GM06990 (cell line): Measurements from ENCODE around the gene DMD.
A peak's percentile ranks its signal among the peaks of the same experiment; 100 is the strongest.

Experiments used
- DNase-seq: peaks from one replicate; pipeline ENCODE4 v3.0.0-alpha.2; 2011; ENCODE audit not compliant: insufficient read length; ENCODE audit errors: extremely low read depth
- H3K27me3 ChIP-seq: replicated peaks from 2 replicates; pipeline ENCODE4 v1.6.0; 2011; ENCODE audit warnings: low read length; ENCODE audit not compliant: control insufficient read depth, insufficient read depth
- H3K36me3 ChIP-seq: 2 replicates; pipeline ENCODE4 v1.5.1; 2011; ENCODE audit warnings: low read length; ENCODE audit not compliant: control insufficient read depth, insufficient read depth
- H3K4me3 ChIP-seq: replicated peaks from 2 replicates; pipeline ENCODE4 v1.5.1; 2011; ENCODE audit warnings: low read depth, mild to moderate bottlenecking, control low read depth, low read length
- CTCF ChIP-seq: IDR thresholded peaks from 2 replicates; pipeline ENCODE4 v1.5.1; 2011; ENCODE audit warnings: low read length, control low read depth, mild to moderate bottlenecking, inconsistent platforms; ENCODE audit not compliant: insufficient read depth, poor library complexity, severe bottlenecking

Gene DMD

GRCh38 chrX:31217084-31217483 lies 1994.3 kb downstream of the DMD start:
- DNase-seq: no peak
- TF ChIP-seq CTCF: no peak

GRCh38 chrX:31215277-31215815 lies 1996.0 kb downstream of the DMD start:
- H3K4me3 ChIP-seq: no peak overlapping the region
- TF ChIP-seq CTCF: no peak
- no peaks in the 10 kb centered on the region for H3K27me3 ChIP-seq
- no peaks in the 10 kb centered on the region for H3K36me3 ChIP-seq
- no peak for DNase-seq

More at GRCh38 chrX:31217084-31217483, 1994.3 kb downstream of the DMD start:
- Histone ChIP-seq H3K36me3 (no peaks in the 10 kb centered on the region), H3K27me3 (no peaks in the 10 kb centered on the region), H3K4me3 (no peak overlapping the region)

GRCh38 chrX:31213941-31214340 lies 1997.4 kb downstream of the DMD start:
- DNase-seq: no peak
- Histone ChIP-seq H3K36me3 (no peaks in the 10 kb centered on the region), H3K4me3 (no peak overlapping the region), H3K27me3 (no peaks in the 10 kb centered on the region)
- peak; percentile 73 for TF ChIP-seq CTCF

- DNase-seq: no peak
- Histone ChIP-seq H3K4me3 (no peak overlapping the region), H3K36me3 (no peaks in the 10 kb centered on the region), H3K27me3 (no peaks in the 10 kb centered on the region)
- no peak for TF ChIP-seq CTCF
These were observed 1998.2 kb downstream of the DMD start for GRCh38 chrX:31212856-31213748.

GRCh38 chrX:31209005-31209628 lies 2002.2 kb downstream of the DMD start:
- DNase-seq: no peak

More at GRCh38 chrX:31209005-31209628, 2002.2 kb downstream of the DMD start:
- Histone ChIP-seq H3K27me3 (no peaks in the 10 kb centered on the region), H3K4me3 (no peak overlapping the region), H3K36me3 (no peaks in the 10 kb centered on the region)
- no peak for TF ChIP-seq CTCF
